ENCODE data around the gene GJC1.

DNA sequence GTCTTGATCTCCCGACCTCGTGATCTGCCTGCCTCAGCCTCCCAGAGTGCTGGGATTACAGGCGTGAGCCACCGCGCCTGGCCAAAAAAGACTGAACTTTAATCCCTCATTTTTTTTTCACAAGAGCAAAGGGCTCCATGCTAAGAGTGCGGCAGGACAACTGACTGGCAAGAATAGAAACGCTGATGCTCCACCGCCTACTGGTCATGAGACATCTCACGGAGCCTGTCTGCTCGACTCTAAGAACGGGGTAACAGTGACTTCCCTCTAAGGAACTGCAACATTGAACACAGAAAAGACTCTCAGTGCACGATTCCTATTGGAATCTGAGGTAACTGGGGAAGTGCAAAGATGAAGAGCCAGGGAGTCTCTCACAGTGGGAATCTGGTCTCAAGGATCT lies 41.5 kb upstream of the GJC1 start:
- TF ChIP-seq MAX (CRISPR knock-in tag; IDR thresholded peaks at IDR 0.05) (no peak), RFX5 (IDR thresholded peaks at IDR 0.05; ENCODE audit: low read depth, low read length) (no peak), SIN3A (IDR thresholded peaks at IDR 0.05; ENCODE audit: borderline replicate concordance in 2 of 2, control insufficient read depth in 1 of 2, low read depth in 2 of 2, low read length in 2 of 2) (no peak), SRF (CRISPR knock-in tag; IDR thresholded peaks at IDR 0.05) (no peak), SREBF2 (CRISPR knock-in tag; IDR thresholded peaks at IDR 0.05) (no peak), TAF1 (IDR thresholded peaks at IDR 0.05; ENCODE audit: control insufficient read depth, extremely low read depth, insufficient read depth, low read length, severe bottlenecking) (no peak), TBP (optimal IDR thresholded peaks at IDR 0.05; ENCODE audit: low read depth, low read length) (no peak), SPI1 (IDR thresholded peaks at IDR 0.05; ENCODE audit: borderline replicate concordance, low read depth, low read length) (no peak), POLR2AphosphoS5 (IDR thresholded peaks at IDR 0.05; ENCODE audit: control insufficient read depth, insufficient read depth, low read depth, low read length) (no peak), TEAD1 (CRISPR knock-in tag; IDR thresholded peaks at IDR 0.05) (no peak), ZNF311 (CRISPR knock-in tag; IDR thresholded peaks at IDR 0.05) (no peak), RCOR1 (IDR thresholded peaks at IDR 0.05; ENCODE audit: borderline replicate concordance in 1 of 2, low read depth in 2 of 2, low read length in 2 of 2) (no peak), ATF3 (IDR thresholded peaks at IDR 0.05) (no peak), ATF3 (CRISPR knock-in tag; conservative IDR thresholded peaks at IDR 0.05) (no peak), ZNF586 (CRISPR knock-in tag; conservative IDR thresholded peaks at IDR 0.05) (no peak)
